HEK293T (cell line): ENCODE results near the gene DCXR.

Source experiments
- CTCF ChIA-PET: fragments of 350-600 bp; formaldehyde crosslinking; extraction: SDS; loops from one replicate; lab custom pipeline; 2021; ENCODE audit warnings: antibody characterized with exemption, inconsistent platforms; lab: Yijun Ruan, JAX
- POLR2A ChIA-PET: fragments of 350-600 bp; formaldehyde crosslinking; extraction: SDS; loops from one replicate; lab custom pipeline; 2020; ENCODE audit warnings: antibody characterized with exemption, inconsistent platforms; lab: Yijun Ruan, JAX
- DNase-seq: peaks from one replicate; pipeline ENCODE4 v3.0.0; 2012; ENCODE audit warnings: mixed read lengths; ENCODE audit errors: extremely low spot score
- ARNT ChIP-seq: fragments of 450-650 bp; IDR thresholded peaks from 2 replicates; pipeline ENCODE4 v1.6.1; 2017; ENCODE audit warnings: mild to moderate bottlenecking
- BHLHE40 ChIP-seq: fragments of 450-650 bp; IDR thresholded peaks from 2 replicates; pipeline ENCODE4 v1.6.1; 2016; ENCODE audit warnings: mild to moderate bottlenecking, moderate library complexity, borderline replicate concordance
- CTBP1 ChIP-seq: fragments of 450-650 bp; IDR thresholded peaks from 2 replicates; pipeline ENCODE4 v1.6.1; 2016; ENCODE audit warnings: borderline replicate concordance
- ELF4 ChIP-seq: fragments of 450-650 bp; IDR thresholded peaks from 2 replicates; pipeline ENCODE4 v1.6.1; 2017; ENCODE audit warnings: antibody characterized with exemption
- FOXA1 ChIP-seq: fragments of 450-650 bp; IDR thresholded peaks from 2 replicates; pipeline ENCODE4 v1.6.1; 2016; ENCODE audit warnings: mild to moderate bottlenecking
- FOXM1 ChIP-seq: fragments of 450-650 bp; IDR thresholded peaks from 2 replicates; pipeline ENCODE4 v1.6.1; 2017; ENCODE audit warnings: mild to moderate bottlenecking, borderline replicate concordance
- HDGF ChIP-seq: fragments of 450-650 bp; IDR thresholded peaks from 2 replicates; pipeline ENCODE4 v1.6.1; 2017; ENCODE audit warnings: antibody characterized with exemption, borderline replicate concordance
- L3MBTL2 ChIP-seq: fragments of 450-650 bp; conservative IDR thresholded peaks from 2 replicates; pipeline ENCODE4 v1.6.1; 2016; ENCODE audit warnings: mild to moderate bottlenecking
- LEF1 ChIP-seq: fragments of 450-650 bp; IDR thresholded peaks from 2 replicates; pipeline ENCODE4 v1.6.1; 2017; ENCODE audit warnings: mild to moderate bottlenecking, borderline replicate concordance
- NFRKB ChIP-seq: fragments of 450-650 bp; IDR thresholded peaks from 2 replicates; pipeline ENCODE4 v1.6.1; 2016; ENCODE audit warnings: mild to moderate bottlenecking, moderate library complexity
- SP1 ChIP-seq: fragments of 450-650 bp; IDR thresholded peaks from 2 replicates; pipeline ENCODE4 v1.6.1; 2017
- SUZ12 ChIP-seq: fragments of 450-650 bp; IDR thresholded peaks from 2 replicates; pipeline ENCODE4 v1.6.1; 2016; ENCODE audit warnings: mild to moderate bottlenecking
- TARDBP ChIP-seq: fragments of 450-650 bp; IDR thresholded peaks from 2 replicates; pipeline ENCODE4 v1.6.1; 2016
- ZNF384 ChIP-seq: fragments of 450-650 bp; IDR thresholded peaks from 2 replicates; pipeline ENCODE4 v1.6.1; 2016
- TF ChIP-seq, protein P1 (sequence below): fragments of 450-650 bp; IDR thresholded peaks from 2 replicates; pipeline ENCODE4 v1.6.1; 2016

The DCXR gene

DNA sequence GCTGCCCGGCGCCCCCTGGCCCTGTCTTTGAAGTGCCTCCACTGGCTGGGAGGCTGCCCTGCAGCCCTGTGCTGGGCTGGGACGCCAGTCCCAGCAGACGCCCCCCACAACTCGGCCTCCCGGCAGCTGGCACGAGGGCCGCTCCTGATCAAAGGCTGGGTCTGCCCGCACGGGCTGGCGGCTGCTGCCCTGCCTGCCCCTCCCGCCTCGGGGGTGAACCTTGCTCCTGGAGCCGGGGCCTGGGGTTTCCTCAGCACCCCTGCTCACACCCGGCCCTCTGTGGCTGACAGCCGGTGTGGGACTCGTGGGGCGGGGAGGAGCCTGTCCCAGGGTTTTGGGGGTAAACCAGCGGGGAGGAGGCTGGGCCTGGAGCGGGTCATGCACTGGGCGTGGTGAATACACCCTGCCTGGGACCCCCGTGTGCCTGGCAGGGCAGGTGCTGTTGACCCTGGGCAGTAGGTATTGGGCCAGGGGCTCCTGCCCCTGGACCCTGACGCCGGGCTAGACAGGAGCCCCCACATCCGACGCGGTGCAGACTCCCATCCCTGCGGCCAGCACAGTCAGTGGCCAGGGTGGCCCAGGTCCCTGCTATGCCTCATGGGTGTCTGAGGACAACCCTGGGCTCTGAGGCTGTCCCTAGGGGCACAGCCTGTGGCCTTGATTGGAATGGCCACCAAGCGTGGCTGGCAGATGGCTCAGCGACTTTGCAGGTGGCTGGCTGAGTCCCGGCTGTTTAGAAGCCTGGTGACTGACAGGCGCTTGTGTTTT is 36.5 kb downstream of the DCXR start:
- ChIA-PET CTCF (no interaction called here), POLR2A (no interaction called here)
- DNase-seq, result no peak
- TF ChIP-seq CTBP1 (no peak), FOXM1 (no peak), SP1 (no peak), SUZ12 (no peak), L3MBTL2 (no peak), ZNF384 (no peak), LEF1 (no peak)

DNA sequence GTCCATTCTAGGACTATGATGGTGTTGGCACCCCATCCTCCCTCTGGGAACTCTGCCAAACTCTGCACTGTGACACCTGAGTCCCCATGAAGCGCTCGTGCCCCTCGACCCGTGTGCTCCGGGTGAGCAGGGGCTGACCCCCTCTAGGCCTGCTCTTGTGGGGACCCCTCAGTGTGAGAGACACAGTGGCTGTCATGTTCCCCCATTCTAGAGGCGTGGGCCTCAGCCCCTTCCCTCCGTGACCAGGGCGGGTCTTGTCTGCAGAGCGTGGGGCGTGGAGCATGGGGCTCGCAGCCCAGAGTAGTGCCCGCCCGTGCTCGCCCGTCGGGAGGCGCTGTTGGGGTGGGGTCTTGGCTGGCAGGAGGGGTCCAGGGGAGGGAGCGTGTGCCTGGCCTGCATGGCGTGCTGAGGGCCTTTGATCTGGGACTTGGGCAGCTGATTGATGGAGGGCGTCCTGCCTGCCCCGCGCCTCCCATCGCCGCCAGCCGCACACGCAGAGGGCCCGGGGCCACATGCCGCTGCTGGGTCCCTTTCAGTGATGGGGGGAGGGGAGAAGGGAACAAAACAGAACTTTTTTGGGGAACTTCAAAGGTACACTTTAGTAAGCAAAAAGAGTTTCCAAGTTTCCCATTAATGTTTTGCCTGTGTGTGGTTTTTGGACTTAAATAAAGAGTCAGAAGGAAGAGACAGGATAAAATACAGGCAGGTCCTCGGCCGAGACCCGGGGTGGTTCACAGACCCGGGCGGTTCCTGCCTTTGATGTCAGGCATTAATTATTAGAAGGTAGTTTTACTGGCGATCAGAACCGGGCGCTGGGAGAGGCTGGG is 37.3 kb downstream of the DCXR start:
- POLR2A ChIA-PET, result no interaction called here
- CTCF ChIA-PET, result no interaction called here
- no peak for DNase-seq
- TF ChIP-seq FOXA1 (no peak), BHLHE40 (no peak), SP1 (no peak), ELF4 (no peak), CTBP1 (no peak), NFRKB (no peak), ZNF384 (no peak), TARDBP (no peak), ARNT (no peak), LEF1 (no peak)
- TF ChIP-seq, protein P1, sequence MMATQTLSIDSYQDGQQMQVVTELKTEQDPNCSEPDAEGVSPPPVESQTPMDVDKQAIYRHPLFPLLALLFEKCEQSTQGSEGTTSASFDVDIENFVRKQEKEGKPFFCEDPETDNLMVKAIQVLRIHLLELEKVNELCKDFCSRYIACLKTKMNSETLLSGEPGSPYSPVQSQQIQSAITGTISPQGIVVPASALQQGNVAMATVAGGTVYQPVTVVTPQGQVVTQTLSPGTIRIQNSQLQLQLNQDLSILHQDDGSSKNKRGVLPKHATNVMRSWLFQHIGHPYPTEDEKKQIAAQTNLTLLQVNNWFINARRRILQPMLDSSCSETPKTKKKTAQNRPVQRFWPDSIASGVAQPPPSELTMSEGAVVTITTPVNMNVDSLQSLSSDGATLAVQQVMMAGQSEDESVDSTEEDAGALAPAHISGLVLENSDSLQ, result no peak

DNA sequence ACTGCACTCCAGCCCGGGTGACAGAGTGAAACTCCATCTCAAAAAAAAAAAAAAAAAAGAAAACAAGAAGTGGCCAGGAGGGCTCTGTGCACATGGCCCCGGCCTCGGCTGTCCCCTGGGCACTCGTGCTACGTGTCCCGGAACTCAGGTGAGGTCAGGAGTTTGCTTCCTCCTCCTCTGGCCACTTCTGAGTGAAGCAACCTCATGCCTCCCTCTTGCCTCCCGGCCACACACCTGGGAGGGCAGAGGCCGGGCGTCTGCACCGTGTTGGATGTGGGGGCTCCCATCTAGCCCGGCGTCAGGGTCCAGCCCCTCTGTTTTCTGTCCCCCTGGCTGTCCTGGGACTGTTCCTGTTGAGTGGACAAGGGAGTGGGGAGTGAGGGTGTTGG is 37.9 kb downstream of the DCXR start:
- POLR2A ChIA-PET, result no interaction called here
- CTCF ChIA-PET, result no interaction called here
- DNase-seq, result no peak
- TF ChIP-seq LEF1, result no peak
- no peak for TF ChIP-seq ARNT

DNA sequence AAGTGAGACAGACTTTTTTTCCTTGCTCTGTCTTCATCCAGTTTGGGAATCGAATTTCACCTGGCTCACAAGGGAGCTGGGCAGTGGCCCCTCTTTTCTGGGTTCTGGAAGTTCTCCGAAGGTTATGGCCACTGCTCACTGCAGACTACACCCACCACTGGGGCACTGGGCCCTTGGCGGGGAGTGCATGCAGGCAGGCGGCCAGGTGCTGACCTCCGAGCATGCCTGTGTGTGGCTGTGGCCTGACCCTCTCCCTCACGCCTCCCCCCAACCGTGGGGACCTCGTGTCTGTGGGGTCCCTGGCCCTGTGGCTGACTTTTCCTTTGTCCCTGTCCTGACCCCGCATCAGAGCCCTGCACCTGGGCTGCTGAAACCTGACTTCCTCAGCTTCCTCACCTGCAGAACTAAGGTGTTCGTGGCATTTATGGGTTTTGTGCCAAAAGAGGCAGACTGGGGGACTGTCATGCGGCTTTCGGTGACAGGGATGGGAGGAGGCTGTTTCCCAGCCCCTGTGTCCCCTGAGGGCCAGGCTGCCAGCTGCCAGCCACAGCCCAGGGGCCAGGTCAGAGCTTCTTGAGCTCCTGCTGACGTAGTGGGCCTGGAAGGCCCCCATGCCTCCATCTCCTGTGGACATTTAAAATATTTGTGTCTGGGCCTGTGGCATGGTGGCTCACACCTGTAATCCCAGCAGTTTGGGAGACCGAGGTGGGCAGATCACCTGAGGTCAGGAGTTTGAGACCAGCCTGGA is 38.6 kb downstream of the DCXR start:
- DNase-seq, result no peak
- TF ChIP-seq FOXA1, result no peak
- TF ChIP-seq L3MBTL2, result no peak
- TF ChIP-seq ELF4, result no peak
- no peak for TF ChIP-seq SUZ12
- TF ChIP-seq BHLHE40, result no peak
- TF ChIP-seq CTBP1, result no peak
- TF ChIP-seq HDGF, result no peak
- no peak for TF ChIP-seq ZNF384
- no peak for TF ChIP-seq TARDBP
- TF ChIP-seq LEF1, result no peak
- TF ChIP-seq SP1, result no peak
- TF ChIP-seq, protein P1, result no peak
- ChIA-PET POLR2A (no interaction called here), CTCF (no interaction called here)

DNA sequence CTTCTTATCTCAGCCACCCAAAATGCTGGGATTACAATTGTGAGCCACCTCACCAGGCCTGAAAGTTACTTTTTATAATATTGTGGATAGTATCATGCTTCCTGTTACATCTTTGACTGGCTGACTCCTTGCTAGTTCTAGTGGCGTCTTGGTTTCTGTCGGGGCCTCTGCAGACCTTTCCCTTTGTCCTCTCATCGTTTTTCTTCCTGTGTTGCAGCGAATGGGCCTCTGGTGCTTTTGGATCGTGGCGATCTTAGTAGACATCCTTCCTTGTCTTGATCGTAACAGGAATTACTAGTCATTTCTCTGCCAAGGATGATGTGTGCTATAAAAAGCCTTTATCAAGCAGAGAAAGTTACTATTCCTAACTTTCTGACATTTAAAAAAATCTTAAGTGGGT is 39.3 kb downstream of the DCXR start:
- POLR2A ChIA-PET, result no interaction called here
- TF ChIP-seq LEF1 (no peak), L3MBTL2 (no peak)
- DNase-seq, result no peak
- CTCF ChIA-PET, result no interaction called here

DNA sequence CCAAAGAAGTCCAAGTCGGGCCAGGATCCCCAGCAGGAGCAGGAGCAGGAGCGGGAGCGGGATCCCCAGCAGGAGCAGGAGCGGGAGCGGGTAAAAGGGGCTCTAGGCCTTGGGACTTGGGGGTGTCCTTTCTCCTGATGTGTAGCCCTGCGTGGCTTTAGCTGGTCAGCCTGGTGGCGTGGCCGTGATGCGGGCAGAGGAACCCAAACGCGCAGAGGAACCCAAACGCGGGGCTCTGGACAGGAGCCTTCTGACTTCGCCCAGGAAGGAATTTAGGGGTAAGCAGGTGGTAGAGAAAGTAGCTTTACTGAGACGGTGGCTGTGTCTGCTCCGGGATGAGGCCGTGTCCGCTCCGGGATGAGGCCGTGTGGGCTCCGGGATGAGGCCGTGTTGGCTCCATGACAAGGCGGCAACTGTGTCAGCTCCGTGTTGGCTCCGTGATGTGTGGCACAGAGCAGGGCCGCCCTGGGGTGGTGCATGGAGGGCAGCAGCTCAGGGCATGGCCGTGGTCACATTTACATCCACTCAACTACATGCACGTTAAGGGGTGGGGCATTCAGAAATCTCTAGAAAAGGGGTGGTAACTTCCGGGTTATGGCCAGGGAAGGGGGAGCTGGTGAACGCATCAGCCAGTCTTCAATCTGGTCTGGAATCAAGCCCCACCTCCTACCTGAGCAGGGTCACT is 40.6 kb downstream of the DCXR start:
- DNase-seq, result no peak
- POLR2A ChIA-PET, result interaction anchor here (0.6 kb wide), 1 partner anchor 296 kb away, joined by 3 read pairs; no protein-coding TSS in a partner anchor
- TF ChIP-seq BHLHE40 (no peak), SUZ12 (no peak), NFRKB (no peak), LEF1 (no peak), L3MBTL2 (no peak), SP1 (no peak), ARNT (no peak)
- CTCF ChIA-PET, result interaction anchor here (0.6 kb wide), 1 partner anchor 16 kb away, joined by 3 read pairs; no protein-coding TSS in a partner anchor
